Measurements from ENCODE around the gene MACROD2.

GRCh38 chr20:15140286-15140685 is 1145.0 kb downstream of the MACROD2 start:
- TF ChIP-seq CTCF (conservative IDR thresholded peaks at IDR 0.05; ENCODE audit: low read depth in 2 of 2) (no peak), POLR2AphosphoS5 (IDR thresholded peaks at IDR 0.05; ENCODE audit: low read depth) (no peak), REST (IDR thresholded peaks at IDR 0.05; ENCODE audit: unreplicated experiment) (no peak), EZH2 (IDR thresholded peaks at IDR 0.05; ENCODE audit: low read depth, unreplicated experiment) (no peak), CREB1 (CRISPR knock-in tag; IDR thresholded peaks at IDR 0.05; ENCODE audit: low read depth) (no peak), EZH2phosphoT487 (IDR thresholded peaks at IDR 0.05; ENCODE audit: unreplicated experiment) (no peak), ZNF331 (CRISPR knock-in tag; IDR thresholded peaks at IDR 0.05; ENCODE audit: low read depth) (no peak), ETS1 (IDR thresholded peaks at IDR 0.05) (no peak), JUNB (IDR thresholded peaks at IDR 0.05; ENCODE audit: unreplicated experiment) (no peak)

Data from GM23338 (cell line).